D721Med (cell line): ENCODE results near the gene SCNN1G.

Experiments
- DNase-seq: peaks from one replicate; pipeline ENCODE4 v3.0.0; 2011; ENCODE audit warnings: low spot score; ENCODE audit not compliant: insufficient read length
- FAIRE-seq: peaks from 2 replicates; lab custom pipeline; 2011; peaks lifted over from hg19 to GRCh38; lab: Jason Lieb, UNC
- TF ChIP-seq, protein P1 (sequence below): IDR thresholded peaks from 2 replicates; pipeline ENCODE4 v1.5.1; 2012; ENCODE audit warnings: mild to moderate bottlenecking, control low read depth; ENCODE audit not compliant: insufficient read depth; ENCODE audit errors: missing control alignments

Gene SCNN1G

DNA sequence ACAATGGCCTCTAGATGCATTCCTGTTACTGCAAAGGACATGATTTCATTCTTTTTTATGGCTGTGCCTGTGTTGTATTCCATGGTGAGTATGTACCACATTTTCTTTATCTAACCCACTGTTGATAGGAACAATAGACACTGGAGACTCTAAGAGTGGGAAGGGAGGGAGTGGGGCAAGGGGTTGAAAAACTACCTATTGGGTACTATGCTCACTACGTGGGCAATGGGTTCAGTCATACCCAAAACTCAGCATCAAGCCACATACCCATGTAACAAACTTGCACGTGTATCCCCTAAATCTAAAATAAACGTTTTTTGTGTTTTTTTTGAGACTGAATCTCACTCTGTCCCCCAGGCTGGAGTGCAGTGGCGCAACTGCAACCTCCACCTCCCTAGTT is 72.5 kb downstream of the SCNN1G start:
- no peak for DNase-seq
- TF ChIP-seq, protein P1, sequence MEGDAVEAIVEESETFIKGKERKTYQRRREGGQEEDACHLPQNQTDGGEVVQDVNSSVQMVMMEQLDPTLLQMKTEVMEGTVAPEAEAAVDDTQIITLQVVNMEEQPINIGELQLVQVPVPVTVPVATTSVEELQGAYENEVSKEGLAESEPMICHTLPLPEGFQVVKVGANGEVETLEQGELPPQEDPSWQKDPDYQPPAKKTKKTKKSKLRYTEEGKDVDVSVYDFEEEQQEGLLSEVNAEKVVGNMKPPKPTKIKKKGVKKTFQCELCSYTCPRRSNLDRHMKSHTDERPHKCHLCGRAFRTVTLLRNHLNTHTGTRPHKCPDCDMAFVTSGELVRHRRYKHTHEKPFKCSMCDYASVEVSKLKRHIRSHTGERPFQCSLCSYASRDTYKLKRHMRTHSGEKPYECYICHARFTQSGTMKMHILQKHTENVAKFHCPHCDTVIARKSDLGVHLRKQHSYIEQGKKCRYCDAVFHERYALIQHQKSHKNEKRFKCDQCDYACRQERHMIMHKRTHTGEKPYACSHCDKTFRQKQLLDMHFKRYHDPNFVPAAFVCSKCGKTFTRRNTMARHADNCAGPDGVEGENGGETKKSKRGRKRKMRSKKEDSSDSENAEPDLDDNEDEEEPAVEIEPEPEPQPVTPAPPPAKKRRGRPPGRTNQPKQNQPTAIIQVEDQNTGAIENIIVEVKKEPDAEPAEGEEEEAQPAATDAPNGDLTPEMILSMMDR, result no peak
- FAIRE-seq, result no peak

DNA sequence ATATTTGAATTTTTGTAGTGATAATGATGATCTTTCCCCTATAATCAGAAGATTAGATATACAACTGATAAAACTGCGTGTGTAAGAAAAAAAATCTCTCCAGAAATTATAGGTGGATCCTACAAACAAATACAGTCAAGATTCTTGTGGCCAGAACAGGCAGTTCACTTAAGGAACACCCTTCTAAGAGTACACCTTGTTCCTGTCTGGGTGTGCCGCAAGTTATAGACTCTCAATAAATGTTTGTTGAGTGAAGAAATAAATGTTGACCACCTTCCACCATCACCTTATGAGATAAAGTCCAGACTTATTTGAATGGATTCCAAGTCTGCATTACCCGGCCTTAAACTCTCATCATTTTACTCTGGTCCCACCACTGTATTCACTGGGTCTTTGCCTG is 73.9 kb downstream of the SCNN1G start:
- TF ChIP-seq, protein P1, result no peak
- no peak for DNase-seq
- FAIRE-seq, result no peak

DNA sequence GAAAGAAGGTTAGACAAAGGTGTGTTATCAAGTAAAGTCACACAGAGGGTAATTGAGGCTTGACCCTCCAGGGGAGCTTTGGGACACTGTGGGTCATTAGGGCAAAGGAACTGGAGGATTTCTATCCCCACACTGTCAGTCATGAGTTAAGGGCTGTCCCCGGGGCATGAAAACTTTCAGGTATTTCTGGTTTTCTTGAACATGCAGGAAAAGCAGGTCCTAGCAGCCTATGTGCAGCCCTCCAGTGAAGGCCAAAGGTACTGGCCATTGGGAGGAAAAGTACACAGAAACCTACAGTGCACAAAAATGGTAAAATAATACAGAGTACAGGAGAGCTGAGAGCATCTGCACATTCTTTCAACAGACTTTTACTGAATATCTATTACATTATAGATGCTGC is 75.1 kb downstream of the SCNN1G start:
- DNase-seq (no peak), FAIRE-seq (no peak)
- TF ChIP-seq, protein P1, result no peak

DNA sequence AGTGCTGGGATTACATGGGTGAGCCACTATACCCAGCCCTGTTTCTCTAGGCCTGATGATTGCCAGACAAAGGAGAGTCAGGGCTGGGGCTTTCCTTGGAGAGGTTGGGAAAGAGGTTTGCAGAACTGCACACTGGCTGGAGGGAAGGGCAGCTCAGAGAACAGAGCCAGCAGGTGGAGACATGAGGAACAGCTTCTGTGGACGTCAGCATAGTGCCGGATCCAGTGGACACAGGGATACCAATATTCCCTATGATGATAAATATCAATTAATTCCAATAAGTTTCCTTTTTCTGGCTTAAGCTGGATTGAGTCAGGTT is 76.3 kb downstream of the SCNN1G start:
- no peak for FAIRE-seq
- TF ChIP-seq, protein P1, result no peak

More for the DNA sequence above, 76.3 kb downstream of the SCNN1G start:
- DNase-seq, result no peak
